H1 (cell line): ENCODE results near the gene NEURL1B.

Experiments used
- CTBP2 ChIP-seq: IDR thresholded peaks from 2 replicates; pipeline ENCODE4 v1.7.0; 2011; ENCODE audit warnings: borderline replicate concordance, mild to moderate bottlenecking, moderate library complexity, mixed read lengths, low read length; ENCODE audit not compliant: insufficient read depth, insufficient read length
- EZH2 ChIP-seq: fragments of 200-600 bp; sonication (generic); IDR thresholded peaks from 2 replicates; pipeline ENCODE4 v1.7.1; 2012; ENCODE audit warnings: low read depth, mild to moderate bottlenecking, moderate library complexity, low read length, inconsistent platforms; ENCODE audit not compliant: severe bottlenecking
- POLR2AphosphoS5 ChIP-seq: IDR thresholded peaks from 2 replicates; pipeline ENCODE4 v1.6.1; 2011; ENCODE audit warnings: low read depth, low read length
- RAD21 ChIP-seq, 2 experiments: IDR thresholded peaks in 1 of 2; conservative IDR thresholded peaks in 1 of 2; 2 replicates each; pipeline ENCODE4 v1.6.1; 2011; ENCODE audit warnings: low read depth in 2 of 2, low read length in 2 of 2, improper control_type of control experiment in 1 of 2, inconsistent platforms in 1 of 2, mild to moderate bottlenecking in 1 of 2, moderate library complexity in 1 of 2

- TF ChIP-seq POLR2AphosphoS5: no peak
- no peak for TF ChIP-seq RAD21 (IDR thresholded peaks at IDR 0.05 in 1 of 2, conservative IDR thresholded peaks at IDR 0.05 in 1 of 2; ENCODE audit: low read depth in 2 of 2, low read length in 2 of 2)
- TF ChIP-seq CTBP2: no peak
- no peak for TF ChIP-seq EZH2
Observed at GRCh38 chr5:172608773-172609172, 32.3 kb upstream of the NEURL1B start.
